Erythroblast (primary cell): ENCODE measurements around the gene TRMT10B.

Experiments used
- GATA1 ChIP-seq: IDR thresholded peaks from 2 replicates; pipeline ENCODE4 v1.6.1; 2011; ENCODE audit warnings: low read depth, mild to moderate bottlenecking, control low read depth, low read length, moderate library complexity
- POLR2A ChIP-seq: IDR thresholded peaks from 2 replicates; pipeline ENCODE4 v1.6.1; 2011; ENCODE audit warnings: mild to moderate bottlenecking, low read length

- no peak for TF ChIP-seq POLR2A
- TF ChIP-seq GATA1: no peak
These were observed 2.4 kb upstream of the TRMT10B start for GRCh38 chr9:37751186-37751585.
